Body of pancreas (tissue), 4 donors: Measurements from ENCODE around the gene NUP210L.

ENCODE experiments used
- POLR2A ChIP-seq, 3 donors: fragments of 450-650 bp; IDR thresholded peaks; one replicate each; pipeline ENCODE4 v1.6.1; 2016; ENCODE audit warnings: antibody characterized with exemption in 3 of 3, mild to moderate bottlenecking in 2 of 3
- TF ChIP-seq, protein P1 (sequence below), 7 experiments: fragments of 450-650 bp in 4 of 7; fragments of 200-600 bp in 3 of 7; sonication (generic) in 3 of 7; IDR thresholded peaks; one replicate each; pipeline ENCODE4 v1.5.1; 2016 to 2019; ENCODE audit warnings: antibody characterized with exemption in 7 of 7

DNA sequence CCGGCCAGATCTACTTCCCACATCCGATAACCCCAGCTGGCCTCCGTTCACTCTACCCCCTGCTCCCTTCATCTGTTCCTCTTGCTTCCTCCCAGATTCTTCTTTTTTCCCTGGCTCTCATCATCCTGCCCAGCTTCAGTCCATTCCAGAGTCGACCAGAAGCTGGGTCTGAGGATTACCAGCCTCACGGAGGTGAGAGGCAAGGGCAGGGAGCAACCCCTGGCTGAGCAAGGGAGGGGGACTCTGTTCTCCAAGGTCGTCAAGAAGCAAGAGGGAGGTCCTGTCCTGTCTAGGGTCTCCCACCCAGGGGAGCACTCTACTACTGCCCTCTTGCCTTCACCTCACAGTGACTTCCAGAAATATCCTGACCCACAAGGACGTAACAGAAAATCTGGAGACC, 181.3 kb downstream of the NUP210L start:
- no peak for TF ChIP-seq POLR2A (IDR thresholded peaks at IDR 0.05)
- TF ChIP-seq, protein P1, sequence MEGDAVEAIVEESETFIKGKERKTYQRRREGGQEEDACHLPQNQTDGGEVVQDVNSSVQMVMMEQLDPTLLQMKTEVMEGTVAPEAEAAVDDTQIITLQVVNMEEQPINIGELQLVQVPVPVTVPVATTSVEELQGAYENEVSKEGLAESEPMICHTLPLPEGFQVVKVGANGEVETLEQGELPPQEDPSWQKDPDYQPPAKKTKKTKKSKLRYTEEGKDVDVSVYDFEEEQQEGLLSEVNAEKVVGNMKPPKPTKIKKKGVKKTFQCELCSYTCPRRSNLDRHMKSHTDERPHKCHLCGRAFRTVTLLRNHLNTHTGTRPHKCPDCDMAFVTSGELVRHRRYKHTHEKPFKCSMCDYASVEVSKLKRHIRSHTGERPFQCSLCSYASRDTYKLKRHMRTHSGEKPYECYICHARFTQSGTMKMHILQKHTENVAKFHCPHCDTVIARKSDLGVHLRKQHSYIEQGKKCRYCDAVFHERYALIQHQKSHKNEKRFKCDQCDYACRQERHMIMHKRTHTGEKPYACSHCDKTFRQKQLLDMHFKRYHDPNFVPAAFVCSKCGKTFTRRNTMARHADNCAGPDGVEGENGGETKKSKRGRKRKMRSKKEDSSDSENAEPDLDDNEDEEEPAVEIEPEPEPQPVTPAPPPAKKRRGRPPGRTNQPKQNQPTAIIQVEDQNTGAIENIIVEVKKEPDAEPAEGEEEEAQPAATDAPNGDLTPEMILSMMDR (IDR thresholded peaks at IDR 0.05), result no peak
